GM12872 (cell line): ENCODE measurements around the gene RAD51B.

Source experiments
- CTCF ChIP-seq: IDR thresholded peaks from 3 replicates; pipeline ENCODE4 v1.5.1; 2011; ENCODE audit warnings: low read depth, mild to moderate bottlenecking, low read length, moderate library complexity; ENCODE audit not compliant: insufficient read depth

The RAD51B gene

DNA sequence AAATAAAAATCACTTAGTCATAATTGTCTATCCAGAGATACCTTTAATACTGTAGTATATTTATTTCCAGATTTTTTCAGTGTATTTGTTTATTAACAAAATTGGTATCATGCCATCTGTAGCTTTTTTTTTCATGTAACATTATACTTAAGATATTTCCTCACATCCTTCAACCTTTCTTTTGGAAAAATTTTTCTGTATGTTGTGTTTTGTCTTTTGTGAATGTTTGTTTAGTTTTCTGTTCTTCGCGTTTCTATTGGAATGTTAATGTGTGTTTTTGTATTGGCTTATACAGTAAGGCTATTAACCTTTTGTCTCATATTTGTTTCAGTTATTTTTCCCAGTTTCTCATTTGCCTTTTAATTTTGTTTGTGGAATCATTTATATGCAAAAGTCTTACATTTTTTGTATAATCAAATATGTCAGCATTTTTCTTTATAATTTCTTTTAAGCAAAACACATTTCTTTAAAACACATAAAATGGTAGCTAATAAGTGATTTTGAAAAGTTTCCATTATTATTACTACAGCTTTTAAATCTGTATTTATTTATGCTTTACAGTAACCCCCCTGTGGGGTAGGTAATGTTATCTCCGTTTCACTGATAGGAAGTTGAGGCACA is 433.7 kb downstream of the RAD51B start:
- TF ChIP-seq CTCF: no peak

DNA sequence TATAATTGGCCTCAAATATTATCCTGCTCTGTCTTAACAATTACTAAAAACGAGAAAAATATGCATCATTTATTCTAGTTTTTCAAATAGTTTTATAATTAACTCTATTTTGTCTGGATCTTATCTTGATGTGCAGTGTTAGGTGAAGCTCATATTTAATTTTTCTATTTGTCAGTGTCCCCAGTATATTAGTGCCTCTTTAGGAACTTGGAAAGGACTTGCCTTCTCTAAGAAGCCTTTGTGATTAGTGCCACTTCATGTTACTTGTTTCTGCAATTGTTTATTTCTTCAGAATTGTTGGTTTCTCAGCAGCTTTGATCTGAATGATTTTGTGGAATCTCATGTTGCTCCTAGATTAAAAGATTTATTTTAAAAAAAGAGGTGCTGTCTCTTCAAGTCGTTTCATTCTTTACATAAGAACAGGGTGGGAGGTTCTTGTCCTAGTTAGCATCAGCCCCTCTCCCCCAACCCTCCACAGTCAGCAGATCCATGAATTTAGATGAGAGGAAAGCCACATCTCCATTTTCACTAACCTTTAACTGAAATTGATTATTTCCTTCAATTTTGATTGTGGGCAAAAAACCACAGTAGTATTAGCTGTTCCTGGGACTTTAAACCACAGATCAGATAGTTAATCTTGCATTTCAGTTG is 434.4 kb downstream of the RAD51B start:
- TF ChIP-seq CTCF: no peak

DNA sequence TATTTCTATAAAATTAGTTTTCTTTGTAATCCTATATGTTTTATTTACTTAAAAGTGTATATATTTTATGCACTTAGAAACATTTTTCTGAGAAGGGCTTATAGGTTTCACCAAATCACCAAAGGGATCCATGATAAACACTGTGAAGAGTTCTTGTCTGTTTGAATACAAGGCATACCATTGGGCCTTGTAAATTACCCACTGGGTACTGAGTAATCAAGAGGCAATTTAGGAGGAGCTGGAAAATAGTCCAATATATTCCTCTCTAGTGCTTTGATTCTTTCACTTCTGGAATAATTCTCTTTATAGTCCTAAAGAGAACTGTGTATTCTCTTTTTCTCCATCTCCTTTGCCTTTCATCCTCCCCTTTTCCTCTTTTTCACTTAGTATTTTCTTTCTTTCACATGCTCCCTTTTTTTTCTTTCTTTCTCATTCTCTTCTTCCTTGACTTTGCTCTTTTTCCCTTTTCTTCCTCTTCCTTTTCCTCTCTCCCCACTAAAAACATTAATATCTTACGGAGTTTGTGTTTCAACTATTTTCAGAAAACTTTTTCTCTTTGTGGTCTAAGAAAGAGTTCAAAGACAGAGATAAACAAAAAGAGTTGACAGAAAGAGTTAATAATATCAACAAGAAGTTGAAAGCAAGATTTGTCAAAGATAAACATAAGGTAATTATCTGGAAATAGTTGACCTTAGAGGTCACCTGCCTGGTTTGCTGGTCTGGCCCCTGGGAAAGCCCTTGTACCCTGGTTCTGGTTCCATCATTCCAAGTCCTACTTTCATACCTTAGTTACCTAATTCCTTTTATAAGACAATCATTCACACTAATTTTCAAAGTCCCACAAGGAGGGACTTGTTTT is 435.3 kb downstream of the RAD51B start:
- no peak for TF ChIP-seq CTCF

- TF ChIP-seq CTCF: no peak
Observed at GRCh38 chr14:68255693-68256178, 436.2 kb downstream of the RAD51B start.

DNA sequence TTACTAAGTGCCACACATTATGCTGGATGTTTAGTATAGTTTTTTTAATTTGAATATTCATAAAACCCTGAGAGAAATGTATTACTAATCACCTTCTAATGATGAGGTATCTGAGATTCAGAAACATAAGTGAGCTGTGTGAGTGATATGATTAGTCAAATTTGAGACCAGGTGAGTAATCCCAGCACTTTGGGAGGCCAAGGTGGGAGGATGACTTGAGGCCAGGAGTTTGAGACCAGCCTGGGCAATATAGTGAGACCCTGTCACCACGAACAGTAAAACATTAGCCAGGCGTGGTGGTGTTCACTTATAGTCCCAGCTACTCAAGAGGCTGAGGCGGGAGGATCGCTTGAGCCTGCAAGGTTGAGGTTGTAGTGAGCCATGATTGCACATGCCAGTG is 438.4 kb downstream of the RAD51B start:
- TF ChIP-seq CTCF: no peak

- TF ChIP-seq CTCF: no peak
Observed at GRCh38 chr14:68260121-68260520, 440.5 kb downstream of the RAD51B start.

DNA sequence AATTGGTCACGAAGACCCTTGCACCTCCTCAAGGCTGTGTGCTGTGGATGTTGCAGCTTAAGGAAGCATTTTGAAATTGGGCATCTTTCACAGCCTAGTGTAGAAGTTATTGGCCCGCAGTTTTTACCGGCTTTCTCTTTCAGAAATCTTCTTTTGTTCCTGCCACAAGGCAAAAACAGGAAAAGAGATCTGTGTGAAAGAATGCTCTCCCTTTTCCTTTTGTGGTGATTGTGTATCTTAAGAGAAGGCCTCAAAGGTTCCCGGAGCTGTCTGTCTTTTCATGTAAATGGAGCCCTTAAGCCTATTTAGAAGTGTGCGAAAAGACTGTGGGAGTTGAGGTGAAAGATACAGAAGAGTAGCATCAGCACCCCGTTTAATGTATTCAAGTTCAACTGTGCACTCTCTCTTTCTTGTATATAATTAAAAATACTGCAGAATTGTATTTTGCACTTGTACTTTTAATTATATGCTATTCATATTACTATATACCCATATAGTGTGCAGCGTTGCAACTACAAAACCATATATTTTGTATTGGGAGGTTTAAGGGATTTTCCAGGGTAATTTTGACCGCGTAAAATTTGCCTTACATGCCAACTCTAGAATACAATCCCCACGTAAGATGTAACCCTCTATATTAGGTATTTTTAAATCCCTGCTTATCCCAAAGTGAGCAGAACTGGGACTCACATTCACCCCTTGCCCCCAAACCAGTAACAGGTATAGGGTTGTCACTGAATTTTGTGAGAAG is 441.7 kb downstream of the RAD51B start:
- no peak for TF ChIP-seq CTCF
